ENCODE results near the gene OMD.
A peak's percentile ranks its signal among the peaks of the same experiment; 100 is the strongest.
"Not testable (repeated sequence)": the region's sequence is repeated elsewhere in the genome, so short reads cannot be mapped to it uniquely, and the experiment has no call there.

OMD gene

DNA sequence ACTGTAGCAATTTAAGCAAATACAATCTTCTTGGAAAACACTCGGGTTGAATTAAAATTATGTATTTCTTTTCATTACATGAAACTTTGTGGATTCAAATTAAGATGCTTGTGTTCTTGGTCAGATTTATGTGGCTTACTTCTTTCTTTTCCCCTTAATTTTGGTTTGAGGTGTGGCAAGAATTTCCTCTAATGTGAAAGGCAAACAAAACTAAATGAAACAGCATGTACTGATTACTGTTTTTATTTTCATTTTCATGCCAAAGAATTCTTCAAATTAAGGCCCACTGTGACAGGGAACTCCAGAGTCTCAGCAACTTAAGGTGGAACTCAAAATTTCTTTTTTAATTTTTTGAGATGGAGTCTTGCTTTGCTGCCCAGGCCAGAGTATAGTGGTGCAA, at the start of gene OMD:
TSS of gene OMD (minus strand) at position 132 of the 400 bp plus-strand sequence. CDS start 6,913 bp downstream, outside the sequence.
- DNase-seq = no peak

DNA sequence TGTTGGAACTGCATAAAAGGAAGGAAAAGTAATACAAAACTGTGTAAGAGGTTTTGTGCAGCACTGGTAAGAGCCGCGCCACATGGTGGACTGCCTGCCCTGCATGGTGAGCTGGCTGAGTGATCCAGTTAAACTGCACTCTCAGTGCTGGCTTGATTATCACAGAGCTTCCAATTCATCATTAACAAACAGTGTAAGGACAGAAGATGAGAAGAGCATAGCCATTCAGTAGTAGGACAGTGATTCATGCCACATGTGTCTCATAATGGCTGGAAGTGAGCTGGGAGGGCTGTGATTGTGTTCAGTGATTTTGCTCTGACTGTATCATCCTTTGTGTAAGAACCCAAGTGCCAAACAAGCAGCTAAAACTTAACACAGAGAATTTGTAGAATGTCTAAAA, 43.9 kb upstream of the OMD start:
- DNase-seq = no peak

- no peak for DNase-seq
Measured at GRCh38 chr9:92467511-92467910, 43.2 kb upstream of the OMD start.

DNA sequence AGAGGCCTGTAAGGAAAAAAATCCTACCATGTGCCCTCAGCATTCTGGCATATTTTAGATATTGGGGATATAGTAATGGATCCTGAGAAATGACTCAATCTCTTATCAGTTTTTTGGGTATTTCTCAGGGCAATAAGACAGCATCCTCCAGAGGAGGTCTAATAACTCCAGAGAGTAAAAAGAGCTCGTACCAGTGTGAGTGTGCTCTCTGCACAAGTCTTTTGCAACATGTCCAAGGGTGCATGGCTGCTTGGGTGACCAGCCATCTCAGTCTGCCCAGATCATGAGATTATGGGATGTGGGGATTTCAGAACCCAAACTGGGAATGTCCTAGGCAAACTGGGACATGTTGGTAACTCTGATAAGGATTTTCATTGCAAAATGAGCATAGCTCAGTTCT, 42.8 kb upstream of the OMD start:
- no peak for DNase-seq

GRCh38 chr9:92463984-92464383, 39.7 kb upstream of the OMD start:
- no peak for DNase-seq

DNA sequence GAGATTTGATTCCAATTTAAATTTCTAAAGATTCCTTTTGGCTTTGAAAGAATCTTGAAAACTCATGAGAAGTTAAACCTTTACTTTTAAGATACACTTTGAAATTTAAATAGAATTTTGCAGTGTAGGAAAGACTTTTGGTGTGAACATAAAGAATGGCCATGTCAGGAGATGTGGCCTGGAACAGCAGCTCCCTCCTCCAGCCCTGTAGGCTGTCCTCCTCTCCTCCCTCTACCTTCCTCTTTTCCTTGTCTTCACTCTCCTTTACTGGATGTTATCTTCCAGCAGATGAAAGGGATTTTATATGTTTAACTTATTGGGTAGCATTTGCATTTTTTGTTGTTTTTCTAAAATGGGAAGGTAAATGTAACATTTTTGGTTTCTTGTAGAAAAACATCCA, 39.1 kb upstream of the OMD start:
- no peak for DNase-seq

DNA sequence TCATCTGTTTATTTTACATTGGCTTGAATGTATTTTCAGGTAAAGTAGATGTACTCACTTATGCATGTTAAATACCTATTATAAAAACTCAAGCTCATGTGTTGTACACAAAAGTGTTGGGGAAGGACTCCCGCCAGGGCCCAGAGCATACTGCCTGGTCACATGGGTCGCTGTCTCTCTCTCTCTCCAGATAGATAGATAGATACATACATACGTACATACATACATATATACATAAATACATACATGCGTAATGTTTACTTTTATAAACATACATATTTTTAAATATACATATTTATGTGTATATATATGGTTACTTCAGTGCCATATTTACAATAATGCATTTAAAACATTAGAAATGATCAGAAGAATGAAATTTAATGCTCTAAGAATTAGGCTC, 33.3 kb upstream of the OMD start:
- DNase-seq = no peak

DNA sequence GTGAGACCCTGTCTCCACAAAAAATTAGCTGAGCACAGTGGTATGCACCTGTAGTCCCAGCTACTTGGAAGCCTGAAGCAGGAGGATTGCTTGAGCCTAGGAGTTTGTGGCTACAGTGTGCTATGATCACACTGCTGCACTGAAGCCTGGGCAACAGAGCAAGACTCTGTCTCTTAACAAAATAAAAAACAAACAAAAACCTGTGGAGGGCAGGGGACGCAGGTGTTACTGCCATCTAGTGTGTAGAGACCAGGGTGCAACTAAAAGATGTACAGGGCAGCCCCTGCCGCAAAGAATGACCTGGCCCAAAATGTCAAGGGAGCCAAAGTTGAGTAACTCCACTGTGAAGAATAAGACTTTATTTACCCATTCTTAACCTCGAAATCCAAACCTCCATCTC, 30.9 kb upstream of the OMD start:
- no peak for DNase-seq

DNA sequence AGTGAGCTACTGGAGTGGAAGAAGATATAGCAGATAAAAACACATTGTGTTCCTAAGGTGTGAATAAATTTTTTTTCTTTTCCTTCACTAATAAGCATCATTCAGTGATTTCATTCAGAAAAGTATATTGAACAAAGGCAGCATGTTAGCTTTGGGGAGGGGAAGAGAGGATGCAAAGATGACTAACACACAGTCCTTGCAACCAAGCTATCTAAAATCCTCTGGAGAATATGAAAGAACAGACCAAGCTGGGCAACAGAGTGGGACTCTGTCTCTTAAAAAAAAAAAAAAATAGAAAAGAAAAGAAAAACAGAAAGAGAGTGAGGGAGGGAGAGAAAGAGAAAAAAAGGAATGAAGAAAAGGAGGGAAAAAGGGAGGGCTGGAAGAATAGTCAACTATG, 22.3 kb upstream of the OMD start:
- no peak for DNase-seq

- no peak for DNase-seq
Measured at GRCh38 chr9:92444841-92445240, 20.6 kb upstream of the OMD start.

- DNase-seq = no peak
Measured at GRCh38 chr9:92440751-92441046, 16.4 kb upstream of the OMD start.

GRCh38 chr9:92439921-92440750, 15.9 kb upstream of the OMD start:
- DNase-seq = peak; percentile 66

GRCh38 chr9:92438900-92439526, 14.7 kb upstream of the OMD start:
- DNase-seq = no peak

DNA sequence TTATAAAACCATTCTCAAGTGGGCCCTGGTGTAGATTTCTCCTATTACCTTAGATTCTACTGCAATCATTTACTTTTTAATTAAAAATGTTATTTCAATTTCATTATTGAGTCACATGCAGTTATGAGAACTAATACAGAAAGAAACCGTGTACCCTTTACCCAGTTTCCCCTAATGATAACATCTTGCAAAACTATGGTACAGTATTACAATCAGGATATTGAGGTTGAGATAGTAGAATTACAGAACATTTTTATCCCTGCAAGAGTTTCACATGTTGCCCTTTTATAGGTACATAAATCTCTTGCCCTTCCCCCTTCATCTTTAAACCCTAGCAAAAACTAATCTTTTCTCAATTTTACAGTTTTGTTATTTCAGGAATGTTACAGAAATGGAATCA, 11.0 kb upstream of the OMD start:
- no peak for DNase-seq

DNA sequence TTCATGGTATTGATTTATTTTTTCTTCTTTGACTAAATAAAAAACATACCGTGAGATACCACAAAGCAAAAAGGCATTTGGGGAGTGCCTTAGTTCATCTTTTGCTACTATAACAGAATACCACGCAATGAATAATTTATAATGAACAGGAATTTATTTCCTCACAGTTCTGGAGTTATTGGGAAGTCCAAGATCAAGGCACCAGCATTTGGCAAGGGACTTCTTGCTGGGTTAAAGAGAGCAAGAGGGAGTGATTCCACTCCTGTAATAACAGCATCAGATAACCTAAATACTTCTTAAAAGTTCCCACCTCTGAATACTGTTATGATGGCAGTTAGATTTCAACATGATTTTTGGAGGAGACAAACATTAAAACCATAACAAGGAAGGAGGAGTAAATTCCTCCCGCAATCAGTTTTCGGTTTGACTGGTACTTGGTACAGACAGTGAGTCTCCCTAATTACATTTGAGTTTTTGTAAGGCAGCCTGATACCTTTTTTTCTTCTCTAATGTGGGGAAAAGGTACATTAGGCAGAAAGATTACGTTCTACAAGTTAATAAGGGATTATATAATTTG, 8.8 kb upstream of the OMD start:
- no peak for DNase-seq

DNA sequence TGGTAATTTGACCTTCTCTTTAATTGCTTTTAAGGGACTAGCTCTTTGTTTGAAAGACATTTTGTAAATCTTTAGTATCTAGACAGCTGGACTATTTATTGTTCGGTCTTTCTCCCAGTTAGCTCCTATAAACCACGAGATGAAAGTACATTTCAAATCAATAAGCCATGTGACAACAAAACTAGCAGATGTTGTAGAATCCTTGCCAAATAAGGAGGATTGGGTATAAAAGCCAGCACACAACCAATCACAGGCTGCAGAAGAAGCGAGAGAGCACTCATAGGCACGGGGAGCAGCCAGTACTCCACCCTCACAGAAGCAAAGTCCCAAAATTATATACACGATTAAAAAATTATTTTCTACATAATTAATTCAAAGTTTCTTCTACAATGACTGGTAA, 8.1 kb upstream of the OMD start:
- no peak for DNase-seq

DNA sequence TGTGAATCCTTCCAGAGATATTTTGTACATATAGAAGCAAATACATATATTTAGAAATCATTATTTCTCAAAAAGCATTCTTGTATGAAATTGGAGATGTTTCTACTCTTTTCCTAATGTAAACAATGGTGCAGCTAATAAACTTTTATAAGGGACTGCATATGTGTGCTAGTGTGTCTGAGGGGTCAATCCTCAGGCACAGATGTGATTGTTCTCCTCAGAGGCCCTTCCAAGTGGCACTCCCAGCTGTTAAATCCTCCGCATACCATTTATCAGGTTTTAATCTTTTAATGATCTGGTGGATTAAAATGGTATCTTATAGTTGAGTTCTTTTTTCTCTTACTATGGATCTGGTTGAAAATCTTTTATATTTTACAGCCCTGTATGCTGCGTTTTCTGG, 5.6 kb upstream of the OMD start:
- DNase-seq = no peak

- no peak for DNase-seq
Measured at GRCh38 chr9:92426501-92427145, 2.4 kb upstream of the OMD start.

GRCh38 chr9:92425474-92425873, 1.2 kb upstream of the OMD start:
- no peak for DNase-seq

DNA sequence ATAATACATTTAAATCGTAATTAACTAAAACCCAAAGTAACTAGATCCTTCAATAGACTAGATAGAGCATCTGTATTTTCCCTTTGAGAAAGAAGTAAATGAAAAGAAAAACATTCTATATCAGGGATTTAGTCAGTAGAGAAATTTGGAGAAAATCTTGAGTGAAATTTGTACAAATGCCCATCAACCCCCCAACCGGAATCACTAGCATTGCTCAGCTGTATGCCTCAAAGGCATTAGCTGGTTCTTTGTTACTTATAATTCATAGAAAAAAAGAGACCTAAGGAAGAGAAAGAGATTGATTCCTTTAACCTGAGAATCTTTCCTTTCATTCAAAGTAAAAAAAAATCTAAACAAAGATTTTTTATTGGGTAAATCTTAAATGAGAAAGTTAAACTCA, 659 bp downstream of the OMD start:
- DNase-seq = no peak

DNA sequence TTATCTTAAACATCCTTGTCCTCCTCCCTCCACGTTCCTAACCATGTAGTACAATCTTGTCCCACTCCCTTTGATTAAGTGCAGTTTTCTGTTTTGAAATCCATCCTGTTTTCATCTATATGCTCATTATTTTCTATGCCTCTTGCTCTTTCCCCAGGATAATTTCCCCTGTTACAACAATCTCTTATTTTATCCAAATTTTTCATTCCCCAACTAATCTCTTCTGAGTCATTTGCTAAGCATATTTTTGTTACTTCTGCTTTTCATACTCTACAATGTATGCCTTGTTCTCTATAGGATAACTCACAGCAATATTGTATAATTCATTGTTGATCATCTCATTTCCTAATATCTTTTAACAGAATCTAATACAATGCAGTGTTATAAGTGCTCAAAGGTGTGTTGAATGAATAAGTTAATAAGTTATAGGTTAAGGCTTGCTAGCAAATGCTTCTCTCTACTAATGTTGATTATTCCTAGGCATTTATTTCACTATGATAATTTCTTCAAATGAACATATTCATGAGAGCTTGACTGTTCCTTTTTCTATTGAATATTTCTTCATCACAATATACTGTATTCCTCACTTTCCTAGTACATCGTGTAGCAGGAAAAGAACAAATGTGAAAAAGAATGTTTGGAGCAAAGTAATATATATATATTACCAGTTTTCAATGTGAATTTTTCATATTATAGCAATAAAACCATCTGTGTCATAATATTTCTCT, 1.5 kb downstream of the OMD start:
- no peak for DNase-seq

GRCh38 chr9:92414566-92414965, 9.7 kb downstream of the OMD start:
- peak; percentile 25 for DNase-seq

DNA sequence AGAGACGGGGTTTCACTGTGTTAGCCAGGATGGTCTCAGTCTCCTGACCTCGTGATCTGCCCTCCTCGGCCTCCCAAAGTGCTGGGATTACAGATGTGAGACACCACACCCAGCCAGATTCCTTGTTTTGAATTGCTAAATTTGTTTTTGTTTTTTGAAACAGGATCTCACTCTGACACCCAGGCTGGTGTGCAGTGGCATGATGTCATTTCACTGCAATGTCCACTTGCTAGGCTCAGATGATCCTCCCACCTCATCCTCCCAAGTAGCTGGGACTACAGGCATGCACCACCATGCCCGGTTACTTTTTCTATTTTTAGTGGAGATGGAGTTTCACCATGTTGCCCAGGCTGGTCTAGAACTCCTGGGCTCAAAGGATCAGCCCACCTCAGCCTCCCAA, 13.1 kb downstream of the OMD start:
- DNase-seq = not testable (repeated sequence)

Data from NCI-H226 (cell line).